Psoas muscle (tissue), 7 donors: ENCODE data around the gene ZMYM5. TPM values are rescaled to one million over a fixed set of nuclear protein-coding genes. Genes with fewer than 3 reads are reported as not detected.

ENCODE experiments used
- polyA plus RNA-seq, 3 donors: library from polyadenylated mRNA; stranded (reverse); fragments of 200-250 nt; gene quantifications; one replicate each; pipeline ENCODE4 v1.2.3, GENCODE V29; 2013
- total RNA-seq, 4 donors: library from RNA; stranded (reverse); fragmentation: NEBNext Ultra II Directional in 2 of 4; extraction: Animal tissue kit (Norgen Biotek cat#: 25700) in 2 of 4; gene quantifications; one replicate each; pipeline versions ENCODE4 v1.2.1 to v1.2.4, GENCODE V29; 2021 to 2023
- donor health status: healthy with polysubstance abuse.
- donor health status: DM: no; HTN: no; CAD: no; lungs with moderate emphysema.
- donor health status: Bipolar disorder and iron deficiency.
- donor health status: healthy.
- donor health status: DM: no; HTN: no; CAD: no.
- donor health status: DM: no; HTN: no; CAD: no.
- donor health status: DM: yes; HTN: yes; CAD: no.

The ZMYM5 gene
- total and polyA plus RNA-seq, 7 donors: 3.2 to 8.0 (median 6.0) TPM

Other genes starting within 250 kb of the ZMYM5 start
- 10 to 100 TPM in 3 of 4 donors, 1 to 10 TPM in 1; 9.2 to 15.6 (median 13.3) TPM for gene MPHOSPH8, start 230.0 kb downstream of the ZMYM5 start, total RNA-seq
- gene MPHOSPH8, start 230.0 kb downstream of the ZMYM5 start, polyA plus RNA-seq: 10 to 100 TPM in 1 of 3 donors, 1 to 10 TPM in 2; 9.0 to 20.6 (median 9.9) TPM
- gene PSPC1, start 80.7 kb downstream of the ZMYM5 start, total RNA-seq: 10 to 100 TPM; 24.8 to 39.8 (median 31.2) TPM
- 10 to 100 TPM; 18.1 to 24.8 (median 23.6) TPM for gene PSPC1, start 80.7 kb downstream of the ZMYM5 start, polyA plus RNA-seq
- 10 to 100 TPM; 25.4 to 42.8 (median 29.9) TPM for gene ZMYM2, start 95.1 kb upstream of the ZMYM5 start, total RNA-seq
- gene ZMYM2, start 95.1 kb upstream of the ZMYM5 start, polyA plus RNA-seq: 10 to 100 TPM in 1 of 3 donors, 1 to 10 TPM in 2; 6.7 to 18.3 (median 9.6) TPM